PC-9 (cell line): ENCODE data around the gene CELSR3. TPM values are rescaled to one million over a fixed set of nuclear protein-coding genes. Genes with fewer than 3 reads are reported as not detected.

ENCODE experiments used
- BruUV-seq: library from RNA; stranded (reverse); fragments of 400-500 nt; replicated peaks from 2 replicates; lab custom pipeline; 2021; lab: Mats Ljungman, UMichigan
- CTCF ChIA-PET: fragments of 300-600 bp; sonication (Branson Sonifier 250); formaldehyde crosslinking; loops from one replicate; lab custom pipeline; 2022; ENCODE audit warnings: antibody characterized with exemption; lab: Charles Lee
- POLR2A ChIA-PET: fragments of 300-600 bp; sonication (Branson Sonifier 250); formaldehyde crosslinking; loops from one replicate; lab custom pipeline; 2022; ENCODE audit warnings: antibody characterized with exemption; ENCODE audit not compliant: unreplicated experiment; lab: Charles Lee
- DNase-seq, 2 experiments: peaks; one replicate each; pipeline versions ENCODE4 v3.0.0 to v3.0.0-alpha.2; 2015 to 2022; ENCODE audit warnings: mixed read lengths in 1 of 2
- H2AFZ ChIP-seq: fragments of 200-600 bp; sonication (generic); 2 replicates; pipeline ENCODE4 v1.8.1; 2017; ENCODE audit warnings: antibody characterized with exemption
- H3F3A ChIP-seq: fragments of 200-600 bp; sonication (generic); 2 replicates; pipeline ENCODE4 v1.8.1; 2017; ENCODE audit warnings: antibody characterized with exemption, mild to moderate bottlenecking, low read depth; ENCODE audit not compliant: insufficient read depth
- H3K27ac ChIP-seq: fragments of 200-600 bp; sonication (generic); 2 replicates; pipeline ENCODE4 v1.6.1; 2016; ENCODE audit warnings: mixed run types
- H3K27me3 ChIP-seq: fragments of 200-600 bp; sonication (generic); 2 replicates; pipeline ENCODE4 v1.6.1; 2016; ENCODE audit warnings: low read depth, mixed run types; ENCODE audit not compliant: insufficient read depth
- H3K36me3 ChIP-seq: fragments of 200-600 bp; sonication (generic); 2 replicates; pipeline ENCODE4 v1.6.1; 2016; ENCODE audit warnings: low read depth, mixed run types
- H3K4me1 ChIP-seq: fragments of 200-600 bp; sonication (generic); replicated peaks from 2 replicates; pipeline ENCODE4 v1.6.1; 2016; ENCODE audit warnings: mixed run types; ENCODE audit not compliant: insufficient read depth
- H3K4me2 ChIP-seq: fragments of 200-600 bp; sonication (generic); 2 replicates; pipeline ENCODE4 v1.6.1; 2017; ENCODE audit warnings: mixed run types
- H3K4me3 ChIP-seq: fragments of 200-600 bp; sonication (generic); 2 replicates; pipeline ENCODE4 v1.6.1; 2016; ENCODE audit warnings: mixed run types
- H3K79me2 ChIP-seq: fragments of 200-600 bp; sonication (generic); 2 replicates; pipeline ENCODE4 v1.6.1; 2017; ENCODE audit warnings: low read depth, mixed run types
- H3K9me2 ChIP-seq: fragments of 200-600 bp; sonication (generic); 2 replicates; pipeline ENCODE4 v1.8.1; 2017; ENCODE audit warnings: mild to moderate bottlenecking; ENCODE audit not compliant: insufficient read depth
- H3K9me3 ChIP-seq: fragments of 200-600 bp; sonication (generic); 2 replicates; pipeline ENCODE4 v1.8.1; 2016; ENCODE audit warnings: low read depth; ENCODE audit not compliant: insufficient read depth
- H4K20me1 ChIP-seq: fragments of 200-600 bp; sonication (generic); 2 replicates; pipeline ENCODE4 v1.8.1; 2017; ENCODE audit not compliant: insufficient read depth
- CTCF ChIP-seq: fragments of 200-600 bp; sonication (generic); conservative IDR thresholded peaks from 2 replicates; pipeline ENCODE4 v1.6.1; 2017; ENCODE audit warnings: mixed run types, antibody characterized with exemption, mild to moderate bottlenecking, moderate library complexity
- EZH2 ChIP-seq: fragments of 200-600 bp; sonication (generic); IDR thresholded peaks from 2 replicates; pipeline ENCODE4 v1.8.0; 2017; ENCODE audit warnings: antibody characterized with exemption, low read depth
- intact Hi-C: fragments of 100-400 bp; cut with micrococcal nuclease; formaldehyde crosslinking; loops from one replicate; pipeline ENCODE4 v1.10.0; 2022; ENCODE audit not compliant: unreplicated experiment
- total RNA-seq: library from RNA; stranded (reverse); gene quantifications from 2 replicates; pipeline ENCODE4 v1.2.3, GENCODE V29; 2021

The CELSR3 gene
- total RNA-seq, 1 experiment from 2014 or later, result 9.9 TPM

DNA sequence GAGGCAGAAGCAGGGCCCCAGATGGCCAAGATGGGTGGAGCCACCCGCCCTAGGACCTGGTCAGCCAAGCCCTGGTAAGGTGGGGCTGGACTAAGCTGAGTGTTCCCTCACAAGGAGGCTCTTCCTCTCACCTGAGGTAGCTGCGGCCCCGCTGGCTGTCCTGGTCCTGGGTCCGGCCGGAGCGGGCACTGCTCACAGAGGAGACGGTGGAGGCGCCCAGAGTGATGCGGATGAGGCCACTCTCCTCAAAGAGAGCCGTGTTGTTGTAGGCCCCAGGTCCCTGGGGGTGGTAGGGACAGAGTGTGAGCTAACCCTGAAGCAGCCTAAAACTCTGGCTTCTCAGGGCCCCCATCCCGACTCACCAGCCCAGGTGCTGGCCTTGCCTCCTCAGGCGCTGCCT lies 20.1 kb downstream of the CELSR3 start:
- H3K9me2 ChIP-seq, result no peaks in the 10 kb centered on the region
- H3K4me1 ChIP-seq, result no peaks in the 10 kb centered on the region
- TF ChIP-seq EZH2 (no peak), CTCF (no peak)
- no peaks in the 10 kb centered on the region for H3K36me3 ChIP-seq
- ChIA-PET CTCF (no interaction called here), POLR2A (no interaction called here)
- H2AFZ ChIP-seq, result no peak overlapping the region
- H3K27me3 ChIP-seq, result no peaks in the 10 kb centered on the region
- no peaks in the 10 kb centered on the region for H3K79me2 ChIP-seq
- no peak for DNase-seq
- H3K27ac ChIP-seq, result no peak overlapping the region
- H3K4me2 ChIP-seq, result no peak overlapping the region
- intact Hi-C loops, result no loop called here
- BruUV-seq, result no TSS peak
- no peaks in the 10 kb centered on the region for H4K20me1 ChIP-seq
- no peaks in the 10 kb centered on the region for H3K9me3 ChIP-seq
- no peak overlapping the region for H3K4me3 ChIP-seq
- no peaks in the 10 kb centered on the region for H3F3A ChIP-seq

- no TSS peak for BruUV-seq
- intact Hi-C loops, result no loop called here
- no peak overlapping the region for H3K4me3 ChIP-seq
- no peak for DNase-seq
- no peaks in the 10 kb centered on the region for H3K79me2 ChIP-seq
- no peaks in the 10 kb centered on the region for H3K9me2 ChIP-seq
- H3K27ac ChIP-seq, result no peak overlapping the region
- H3K4me1 ChIP-seq, result no peaks in the 10 kb centered on the region
- CTCF ChIA-PET, result no interaction called here
- TF ChIP-seq EZH2, result no peak
- TF ChIP-seq CTCF, result no peak
- POLR2A ChIA-PET, result no interaction called here
- H3K36me3 ChIP-seq, result no peaks in the 10 kb centered on the region
- H3K4me2 ChIP-seq, result no peak overlapping the region
- H3F3A ChIP-seq, result no peaks in the 10 kb centered on the region
- no peak overlapping the region for H2AFZ ChIP-seq
- no peaks in the 10 kb centered on the region for H3K27me3 ChIP-seq
- H3K9me3 ChIP-seq, result no peaks in the 10 kb centered on the region
- no peaks in the 10 kb centered on the region for H4K20me1 ChIP-seq
Observed at GRCh38 chr3:48641396-48641795, 21.3 kb downstream of the CELSR3 start.

GRCh38 chr3:48639944-48640606 lies 22.6 kb downstream of the CELSR3 start:
- ChIA-PET POLR2A (no interaction called here), CTCF (no interaction called here)
- Histone ChIP-seq H3K27me3 (no peaks in the 10 kb centered on the region), H3K4me3 (no peak overlapping the region), H3K9me2 (no peaks in the 10 kb centered on the region), H3K4me1 (no peaks in the 10 kb centered on the region), H4K20me1 (no peaks in the 10 kb centered on the region), H2AFZ (no peak overlapping the region), H3K9me3 (no peaks in the 10 kb centered on the region), H3K79me2 (no peaks in the 10 kb centered on the region), H3K27ac (no peak overlapping the region), H3K4me2 (no peak overlapping the region), H3K36me3 (no peaks in the 10 kb centered on the region), H3F3A (no peaks in the 10 kb centered on the region)
- TF ChIP-seq CTCF (no peak), EZH2 (no peak)
- no TSS peak for BruUV-seq
- intact Hi-C loops, result no loop called here
- no peak for DNase-seq
